Measurements from ENCODE around the gene AGBL1. TPM values are rescaled to one million over a fixed set of nuclear protein-coding genes. Genes with fewer than 3 reads are reported as not detected.
A peak's percentile ranks its signal among the peaks of the same experiment; 100 is the strongest.

AGBL1 gene
- total RNA-seq, 1 donor from 2014 or later, result not detected

- no peak for DNase-seq (ENCODE audit: low read depth)
Observed at GRCh38 chr15:86644339-86644738, 564.7 kb downstream of the AGBL1 start.

- DNase-seq (ENCODE audit: low read depth), result peak; percentile 1
Observed at GRCh38 chr15:86645925-86646500, 566.3 kb downstream of the AGBL1 start.

- no peak for DNase-seq (ENCODE audit: low read depth)
Observed at GRCh38 chr15:86647810-86648440, 568.3 kb downstream of the AGBL1 start.

- no peak for DNase-seq (ENCODE audit: low read depth)
Observed at GRCh38 chr15:86649277-86649676, 569.6 kb downstream of the AGBL1 start.

GRCh38 chr15:86650094-86650493 lies 570.4 kb downstream of the AGBL1 start:
- DNase-seq (ENCODE audit: low read depth), result peak; percentile 3

- DNase-seq (ENCODE audit: low read depth), result no peak
Observed at GRCh38 chr15:86653344-86654197, 573.9 kb downstream of the AGBL1 start.

- DNase-seq (ENCODE audit: low read depth), result no peak
Observed at GRCh38 chr15:86654501-86654900, 574.8 kb downstream of the AGBL1 start.

- no peak for DNase-seq (ENCODE audit: low read depth)
Observed at GRCh38 chr15:86657305-86657704, 577.6 kb downstream of the AGBL1 start.

- DNase-seq (ENCODE audit: low read depth), result no peak
Observed at GRCh38 chr15:86659724-86660411, 580.2 kb downstream of the AGBL1 start.

- no peak for DNase-seq (ENCODE audit: low read depth)
Observed at GRCh38 chr15:86661580-86661979, 581.9 kb downstream of the AGBL1 start.

- no peak for DNase-seq (ENCODE audit: low read depth)
Observed at GRCh38 chr15:86663304-86663703, 583.6 kb downstream of the AGBL1 start.

- DNase-seq (ENCODE audit: low read depth), result no peak
Observed at GRCh38 chr15:86663979-86664378, 584.3 kb downstream of the AGBL1 start.

GRCh38 chr15:86664581-86664980 lies 584.9 kb downstream of the AGBL1 start:
- DNase-seq (ENCODE audit: low read depth), result no peak

GRCh38 chr15:86676002-86676401 lies 596.3 kb downstream of the AGBL1 start:
- DNase-seq (ENCODE audit: low read depth), result no peak

- no peak for DNase-seq (ENCODE audit: low read depth)
Observed at GRCh38 chr15:86677278-86677677, 597.6 kb downstream of the AGBL1 start.

GRCh38 chr15:86685263-86685662 lies 605.6 kb downstream of the AGBL1 start:
- DNase-seq (ENCODE audit: low read depth), result no peak

GRCh38 chr15:86689006-86689405 lies 609.3 kb downstream of the AGBL1 start:
- DNase-seq (ENCODE audit: low read depth), result no peak

GRCh38 chr15:86690566-86690965 lies 610.9 kb downstream of the AGBL1 start:
- no peak for DNase-seq (ENCODE audit: low read depth)

GRCh38 chr15:86691091-86691663 lies 611.5 kb downstream of the AGBL1 start:
- no peak for DNase-seq (ENCODE audit: low read depth)

- DNase-seq (ENCODE audit: low read depth), result no peak
Observed at GRCh38 chr15:86700864-86701610, 621.4 kb downstream of the AGBL1 start.

GRCh38 chr15:86701611-86701963 lies 621.9 kb downstream of the AGBL1 start:
- DNase-seq (ENCODE audit: low read depth), result no peak

Data from renal cortical epithelial cell (primary cell).